HT1080 (cell line): ENCODE measurements around the gene ADNP2. TPM values are rescaled to one million over a fixed set of nuclear protein-coding genes. Genes with fewer than 3 reads are reported as not detected.

Experiments
- DNase-seq: peaks from one replicate; pipeline ENCODE4 v3.0.0-alpha.2; 2015; ENCODE audit warnings: low read depth
- total RNA-seq: library from RNA; depleted of rRNA; stranded (reverse); fragments of >200 nt; shearing (Covaris generic); gene quantifications from 2 replicates; pipeline ENCODE4 v1.2.3, GENCODE V29; 2014

The ADNP2 gene
- total RNA-seq, 1 experiment from 2014 or later = 23.7 TPM

DNA sequence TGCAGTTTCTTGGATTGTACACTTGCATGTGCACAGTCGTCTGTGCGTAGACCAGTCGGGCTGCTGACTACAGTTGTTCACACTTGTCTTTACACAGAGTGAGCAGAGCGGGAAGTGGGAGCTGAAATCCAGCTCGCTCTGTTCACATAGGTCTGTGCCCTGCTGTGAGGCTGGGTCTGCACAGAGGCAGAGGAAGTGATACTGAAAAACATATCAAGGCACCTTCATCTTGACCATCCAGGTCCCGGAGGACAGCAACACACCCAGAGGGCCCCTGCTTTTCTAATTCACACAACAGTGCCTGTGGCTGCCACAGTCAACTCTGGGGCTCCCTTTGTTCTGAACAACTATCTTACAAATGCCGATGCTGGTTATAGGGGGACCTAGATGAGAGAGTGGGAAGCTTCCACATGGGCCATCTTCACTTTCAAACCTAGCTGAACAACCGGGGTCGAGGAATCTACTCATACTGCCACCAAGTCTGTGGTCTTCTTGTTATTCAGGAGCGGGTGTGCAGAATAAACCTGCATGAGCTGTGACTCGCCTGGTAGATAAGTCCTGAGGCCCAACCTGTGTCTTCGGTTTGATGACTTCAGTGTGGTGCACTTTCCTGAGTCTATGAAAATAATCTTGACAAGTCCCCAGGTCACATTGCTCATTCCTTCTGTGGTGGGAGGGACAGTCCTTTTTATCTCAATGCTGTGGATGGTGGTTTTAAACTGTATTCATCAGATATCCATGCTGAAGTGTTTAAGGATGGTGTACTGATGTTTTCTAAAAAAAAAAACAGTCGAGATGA is 3.5 kb upstream of the ADNP2 start:
- no peak for DNase-seq

DNA sequence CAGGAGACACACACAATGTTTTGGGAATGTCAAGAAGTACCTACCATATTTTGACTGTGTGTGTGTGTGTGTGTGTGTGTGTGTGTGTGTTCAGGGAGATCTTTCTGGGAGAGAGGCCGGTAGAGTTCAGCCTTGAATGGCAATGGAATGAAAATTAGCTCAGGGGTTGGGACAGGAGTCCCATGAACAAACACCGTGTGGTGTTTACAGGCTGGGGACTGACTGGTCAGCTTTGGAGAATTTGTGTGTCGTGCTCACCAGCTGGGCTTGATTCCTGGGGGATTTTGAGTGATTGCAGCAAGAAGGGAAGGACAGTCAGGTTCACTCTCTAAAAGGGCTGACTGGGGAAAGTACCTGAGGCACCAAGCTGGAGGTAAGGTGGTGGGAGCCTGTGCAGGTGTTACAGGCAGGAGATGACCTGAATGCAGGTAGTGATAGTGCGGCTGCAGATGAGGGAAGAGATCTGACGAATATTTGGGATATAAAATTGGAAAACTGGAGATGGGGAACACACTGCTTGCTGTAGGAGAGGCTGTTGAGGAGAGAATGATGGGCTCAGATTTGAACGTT is 2.5 kb upstream of the ADNP2 start:
- no peak for DNase-seq

DNA sequence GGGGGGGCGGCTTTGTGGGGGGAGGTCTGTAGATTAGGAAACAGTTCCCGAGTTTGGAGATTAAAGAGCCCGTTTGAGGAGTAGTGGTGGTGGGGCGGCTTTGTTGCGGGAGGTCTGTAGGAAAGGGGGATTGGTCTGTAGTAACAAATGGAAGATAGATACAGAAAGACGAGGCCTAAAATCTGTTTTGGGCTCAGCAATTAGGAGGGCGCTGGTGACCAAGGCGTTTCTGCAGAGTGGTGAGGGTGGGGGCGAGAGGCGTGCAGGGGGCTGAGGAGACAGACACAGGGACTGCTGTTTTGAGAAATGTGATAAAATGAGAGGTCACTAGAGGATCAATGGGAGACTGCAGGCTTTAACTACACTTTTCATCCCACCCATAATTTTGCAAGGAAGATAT is 1.6 kb upstream of the ADNP2 start:
- no peak for DNase-seq

DNA sequence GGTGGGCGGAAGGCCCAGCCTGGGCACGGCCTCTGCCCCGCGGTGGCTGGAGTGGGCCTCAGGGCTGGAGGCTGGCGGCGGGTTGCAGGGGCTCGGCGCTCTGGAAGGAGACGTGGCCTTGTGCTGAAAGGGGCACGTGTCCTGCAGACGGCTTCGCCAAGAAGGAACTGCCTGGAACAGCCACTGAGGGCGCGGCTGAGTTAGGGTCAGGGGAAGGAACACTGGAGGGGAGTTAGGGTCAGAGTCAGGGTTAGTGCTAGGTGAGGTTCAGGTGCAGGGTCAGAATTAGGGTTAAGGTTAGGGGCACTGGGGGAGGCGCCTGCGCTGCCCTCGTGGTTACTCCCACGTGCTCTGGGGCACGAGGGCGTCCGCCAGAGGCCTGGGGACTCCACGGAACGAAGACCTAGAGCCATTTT is 933 bp upstream of the ADNP2 start:
- no peak for DNase-seq

DNA sequence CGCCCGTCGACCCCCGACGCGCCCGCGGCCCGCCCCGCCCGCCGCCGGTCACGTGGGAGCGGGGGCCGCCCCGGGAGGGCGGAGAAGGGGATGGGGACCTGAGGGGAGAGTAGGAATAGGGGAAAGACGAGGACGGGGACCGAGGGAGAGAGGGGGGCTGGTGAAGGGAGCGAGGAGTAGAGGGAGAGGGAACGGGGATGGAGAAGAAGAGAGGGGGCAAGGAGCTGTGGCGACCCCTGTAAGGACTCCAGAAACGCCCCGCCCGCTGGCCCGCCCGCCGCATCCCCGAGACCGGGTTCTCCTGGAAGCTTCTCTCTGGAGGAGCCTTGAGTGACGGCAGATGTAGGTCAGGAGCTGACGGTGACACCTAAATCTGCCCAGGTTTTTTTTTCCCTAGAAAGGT is 615 bp downstream of the ADNP2 start:
- DNase-seq = peak; percentile 48

DNA sequence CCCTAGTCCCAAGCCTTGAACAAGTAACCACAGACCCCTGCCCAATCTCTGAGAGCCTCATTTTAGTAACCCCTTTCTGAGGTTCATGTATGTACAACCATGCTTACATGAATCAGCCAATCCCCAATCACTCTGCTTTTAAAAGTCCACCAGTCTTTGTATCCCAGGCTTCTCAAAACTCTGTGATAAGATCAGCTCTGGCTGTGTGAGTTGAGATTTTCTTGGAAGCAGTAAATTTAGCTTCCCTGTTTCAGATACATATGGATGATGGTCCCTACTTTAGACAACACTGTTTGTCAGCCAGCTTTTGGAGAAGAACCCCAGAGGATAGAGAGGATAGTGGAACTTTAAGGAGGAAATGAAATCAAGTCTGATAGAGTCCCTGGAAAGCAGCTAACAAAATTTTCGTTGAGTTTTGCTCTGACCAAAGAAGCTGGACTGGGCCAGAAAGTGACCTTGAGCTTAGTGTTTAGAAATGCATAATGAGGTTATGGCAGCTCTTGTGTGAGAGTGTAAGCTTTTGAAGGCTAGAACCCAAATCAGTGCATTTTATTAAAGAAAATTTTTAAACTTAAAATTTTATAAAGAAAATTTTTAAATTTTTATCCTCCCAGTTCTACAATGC is 3.7 kb downstream of the ADNP2 start:
- no peak for DNase-seq

DNA sequence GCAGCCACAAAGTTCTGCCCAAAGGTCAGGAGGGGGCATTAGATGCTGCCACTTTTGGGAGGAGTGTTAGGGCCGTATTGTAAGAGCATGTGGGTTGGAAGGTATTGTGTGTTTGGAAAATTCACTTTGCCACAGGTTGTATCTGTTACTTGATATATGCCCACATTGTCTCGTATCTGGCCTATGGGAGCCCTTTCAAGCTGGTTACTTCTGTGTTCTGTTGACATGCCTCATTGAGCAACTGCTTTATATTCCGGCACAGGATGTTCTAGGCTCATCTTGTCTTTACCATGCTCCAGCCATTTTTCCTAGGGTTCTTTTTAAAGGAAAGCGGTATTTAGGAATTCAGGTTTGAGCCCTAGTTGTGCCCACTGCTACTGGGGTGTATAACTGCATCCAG is 6.0 kb downstream of the ADNP2 start:
- no peak for DNase-seq

DNA sequence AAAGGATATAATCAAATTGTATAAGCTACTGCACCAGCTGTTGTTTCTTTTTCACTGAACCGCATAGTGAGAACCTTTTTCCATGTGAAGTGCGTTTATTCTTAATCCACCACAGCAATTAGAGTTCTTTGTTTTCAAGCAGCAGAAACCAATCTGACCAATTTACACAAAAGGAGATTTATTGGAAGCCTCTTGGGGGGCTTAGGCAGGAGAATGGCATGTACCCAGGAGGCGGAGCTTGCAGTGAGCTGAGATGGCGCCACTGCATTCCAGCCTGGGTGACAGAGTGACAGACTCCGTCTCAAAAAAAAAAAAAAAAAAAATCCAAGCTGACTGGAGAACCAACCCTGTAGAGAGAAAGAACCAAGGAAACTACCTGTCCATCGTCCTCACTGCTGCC is 10.0 kb downstream of the ADNP2 start:
- DNase-seq = no peak

DNA sequence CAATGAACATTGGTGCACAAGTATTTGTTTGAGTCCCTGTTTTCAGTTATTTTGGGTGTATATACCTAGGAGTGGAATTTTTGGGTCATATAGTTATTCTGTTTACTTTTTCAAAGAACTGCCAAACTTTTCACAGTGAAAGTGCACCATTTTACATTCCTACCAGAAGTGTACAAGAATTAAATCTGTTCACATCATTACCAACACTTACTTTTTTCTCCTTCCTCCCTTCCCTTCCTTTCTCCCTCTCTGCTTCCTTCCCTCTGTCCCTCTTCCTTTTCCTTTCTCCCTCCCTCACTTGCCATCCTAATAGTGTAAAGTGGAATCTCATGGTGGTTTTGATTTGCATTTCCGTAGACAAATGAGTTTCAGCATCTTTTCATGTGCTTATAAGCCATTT is 11.9 kb downstream of the ADNP2 start:
- no peak for DNase-seq

DNA sequence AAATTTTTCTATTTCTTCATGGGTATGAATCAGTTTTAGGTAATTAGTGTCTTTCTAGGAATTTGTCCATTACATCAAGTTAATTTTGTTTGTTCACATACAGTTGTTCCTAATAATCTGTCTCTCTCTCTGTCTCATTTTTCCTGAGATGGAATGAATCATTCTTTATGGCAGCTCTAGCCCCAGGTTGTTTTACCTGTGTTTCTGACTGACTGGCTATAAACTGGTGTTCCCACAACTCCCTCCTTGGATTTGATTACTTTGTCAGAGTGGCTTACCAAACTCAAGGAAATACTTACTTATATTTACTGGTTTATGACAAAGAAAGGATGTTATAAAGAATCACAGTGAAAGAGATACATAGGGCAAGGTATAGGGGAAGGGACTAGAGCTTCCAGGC is 15.1 kb downstream of the ADNP2 start:
- DNase-seq = no peak

DNA sequence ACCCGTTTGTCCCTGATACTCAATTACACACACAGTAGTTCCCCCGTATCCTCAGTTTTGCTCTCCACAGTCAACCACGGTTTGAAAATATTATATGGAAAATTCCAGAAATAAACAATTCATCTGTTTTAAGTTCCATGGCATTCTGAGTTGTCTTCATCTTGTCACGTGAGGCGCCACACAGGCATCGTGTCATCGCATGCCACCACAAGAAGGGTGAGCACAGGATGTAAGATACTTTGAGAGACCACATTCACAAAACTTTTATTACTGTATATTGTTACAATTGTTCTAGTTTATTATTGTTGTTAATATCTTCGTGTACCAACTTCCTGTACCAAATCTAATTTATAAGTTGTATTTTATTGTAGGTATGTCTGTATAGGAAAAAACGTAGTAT is 17.7 kb downstream of the ADNP2 start:
- no peak for DNase-seq

DNA sequence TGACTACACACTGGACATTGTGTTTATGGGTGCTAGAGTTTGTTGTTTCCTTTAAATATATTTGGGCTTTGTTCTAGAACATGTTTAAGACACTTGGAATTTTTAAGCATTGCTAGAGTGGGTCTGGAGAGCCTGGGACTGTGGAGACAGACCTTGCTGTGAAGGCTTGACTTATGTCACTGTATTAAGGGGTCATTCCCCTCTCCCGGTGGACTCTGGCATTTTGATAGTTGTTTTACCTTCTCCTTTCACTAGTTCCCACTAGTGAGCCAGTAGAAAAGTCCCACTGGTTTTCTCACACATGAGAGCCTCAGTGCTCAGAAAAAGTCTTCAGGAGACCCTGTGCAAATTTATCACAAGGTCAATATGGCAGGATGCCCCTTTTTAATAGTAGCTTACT is 18.6 kb downstream of the ADNP2 start:
- DNase-seq = no peak

DNA sequence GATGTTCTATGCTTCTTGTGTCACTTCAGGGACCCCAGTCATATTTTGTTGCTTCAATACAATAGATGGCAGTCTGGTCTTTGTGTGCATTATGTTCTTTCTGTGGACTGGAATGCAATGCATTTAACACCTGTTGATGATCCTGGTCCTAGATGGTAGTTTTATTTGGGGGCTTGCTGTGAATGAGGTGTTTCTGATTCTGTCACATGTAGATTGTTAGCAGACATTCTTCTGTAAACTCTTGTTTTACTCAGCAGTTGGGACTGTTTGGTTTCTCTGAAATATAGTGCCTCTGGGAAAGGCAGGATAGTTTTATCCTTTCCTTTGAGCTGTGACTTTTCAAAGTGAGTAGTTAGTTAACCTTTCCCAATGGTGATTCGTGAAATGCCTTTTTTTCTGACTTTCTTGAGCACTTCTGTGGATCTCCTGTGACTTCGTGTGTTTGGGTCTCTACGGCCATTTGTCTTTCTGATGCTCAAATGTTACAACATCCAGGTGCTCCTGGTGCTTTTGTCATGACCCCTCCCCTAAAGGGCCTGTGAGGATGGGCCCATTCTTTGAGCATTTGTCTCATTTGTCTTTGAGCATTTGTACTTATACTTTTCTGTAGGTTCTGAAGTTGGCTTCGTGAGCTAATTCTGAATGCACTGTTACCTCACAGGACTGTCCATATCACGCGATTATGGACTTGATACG is 20.8 kb downstream of the ADNP2 start:
- DNase-seq = no peak

DNA sequence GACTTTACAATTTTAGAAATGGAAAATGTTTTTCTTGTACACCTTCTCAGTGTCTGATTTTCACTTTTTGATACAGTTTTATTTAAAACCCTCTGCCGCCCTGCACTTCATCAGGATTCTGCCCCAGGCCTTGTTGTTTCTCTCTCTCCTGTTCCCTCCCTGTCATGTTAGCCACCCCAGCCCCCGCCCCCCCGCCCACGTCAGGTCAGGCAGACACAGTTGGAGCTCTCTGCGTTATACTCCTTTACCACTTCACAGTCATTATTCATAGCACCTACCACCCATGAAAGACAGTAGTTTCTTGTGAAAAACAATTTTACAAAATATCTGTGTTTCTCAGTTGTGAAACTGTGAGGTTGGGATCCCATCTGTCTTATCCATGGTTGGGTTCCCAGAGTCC is 21.5 kb downstream of the ADNP2 start:
- no peak for DNase-seq

DNA sequence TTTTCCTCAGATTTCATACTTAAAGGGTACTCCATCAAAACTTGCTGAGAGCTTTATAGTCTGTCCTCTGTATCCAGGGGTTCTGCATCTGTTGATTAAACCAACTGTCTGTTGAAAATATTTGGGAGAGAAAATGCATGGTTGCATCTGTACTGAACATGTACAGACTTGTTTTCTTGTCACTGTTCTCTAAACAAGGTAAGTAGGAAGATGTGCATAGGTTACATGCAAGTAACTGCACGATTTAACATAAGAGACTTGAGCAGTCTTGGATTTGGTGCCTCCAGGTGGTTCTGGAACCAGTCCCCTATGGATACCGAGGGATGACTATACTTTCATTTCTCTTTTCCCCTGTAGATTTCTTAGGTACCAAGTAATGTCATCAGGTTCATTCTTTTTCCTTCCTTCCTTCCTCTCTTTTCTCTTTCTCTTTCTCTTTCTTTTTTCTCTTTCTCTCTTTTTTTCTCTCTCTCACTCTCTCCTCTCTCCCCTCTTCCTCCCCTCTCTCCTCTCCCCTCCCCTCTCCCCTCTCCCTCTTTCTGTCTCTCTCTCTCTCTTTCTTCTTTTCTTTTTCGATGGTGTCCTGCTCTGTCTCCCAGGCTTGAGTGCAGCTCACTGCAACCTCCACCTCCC is 23.2 kb downstream of the ADNP2 start:
- DNase-seq = no peak

DNA sequence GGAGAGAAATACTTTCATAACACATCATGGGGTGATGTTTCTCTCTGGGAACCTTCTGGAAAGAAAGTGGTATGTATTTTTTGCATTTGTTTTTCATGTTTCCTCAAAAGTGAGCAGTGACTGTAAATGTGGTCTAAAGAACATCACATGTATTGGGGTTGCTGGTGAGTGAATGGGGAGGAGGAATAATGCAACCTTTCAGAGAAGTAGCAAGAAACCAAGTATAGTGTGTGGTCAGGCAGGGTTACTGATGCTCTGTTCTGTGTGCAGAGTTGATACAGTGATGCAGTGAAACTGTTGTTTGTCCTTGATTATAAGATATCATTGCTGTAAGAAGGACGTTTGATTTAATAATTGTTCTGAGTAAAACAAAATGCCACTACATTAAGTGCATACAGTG is 24.1 kb downstream of the ADNP2 start:
- DNase-seq = no peak

DNA sequence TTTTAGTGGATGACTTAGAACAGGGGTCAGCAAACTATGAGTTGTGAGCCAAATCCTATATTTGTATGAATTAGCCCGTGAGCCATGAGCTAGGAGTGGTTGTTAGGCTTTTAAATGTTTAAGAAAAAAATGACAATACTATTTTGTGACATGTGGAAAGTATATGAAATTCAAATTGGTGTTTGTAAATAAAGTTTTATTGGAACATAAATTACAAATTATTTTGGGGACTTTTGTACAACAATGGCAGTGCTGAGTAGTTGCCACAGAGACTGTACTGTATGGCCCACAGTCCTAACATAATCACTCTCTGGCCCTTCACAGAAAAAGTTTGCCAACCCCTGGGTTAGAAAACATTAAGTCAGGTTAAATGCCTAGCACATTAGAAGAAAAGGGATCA is 26.1 kb downstream of the ADNP2 start:
- no peak for DNase-seq

DNA sequence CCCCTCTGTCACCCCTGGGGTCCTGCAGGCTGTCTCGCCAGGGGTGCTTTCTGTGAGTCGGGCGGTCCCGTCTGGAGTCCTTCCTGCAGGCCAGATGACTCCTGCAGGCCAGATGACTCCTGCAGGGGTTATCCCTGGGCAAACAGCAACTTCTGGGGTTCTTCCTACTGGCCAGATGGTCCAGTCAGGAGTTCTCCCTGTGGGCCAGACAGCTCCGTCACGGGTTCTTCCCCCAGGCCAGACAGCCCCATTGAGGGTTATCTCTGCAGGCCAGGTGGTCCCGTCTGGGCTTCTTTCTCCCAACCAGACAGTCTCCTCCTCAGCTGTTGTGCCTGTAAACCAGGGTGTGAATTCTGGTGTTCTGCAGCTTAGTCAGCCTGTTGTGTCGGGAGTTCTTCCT is 27.6 kb downstream of the ADNP2 start:
- no peak for DNase-seq

DNA sequence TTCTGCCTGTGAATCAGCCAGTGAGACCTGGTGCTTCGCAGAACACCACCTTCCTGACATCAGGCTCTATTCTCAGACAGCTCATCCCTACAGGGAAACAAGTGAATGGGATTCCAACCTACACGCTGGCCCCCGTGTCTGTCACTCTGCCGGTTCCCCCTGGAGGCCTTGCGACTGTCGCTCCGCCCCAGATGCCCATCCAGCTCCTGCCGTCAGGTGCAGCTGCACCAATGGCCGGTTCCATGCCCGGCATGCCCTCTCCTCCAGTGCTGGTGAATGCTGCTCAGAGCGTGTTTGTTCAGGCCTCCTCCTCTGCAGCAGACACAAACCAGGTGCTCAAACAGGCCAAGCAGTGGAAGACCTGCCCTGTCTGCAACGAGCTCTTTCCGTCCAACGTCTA is 28.1 kb downstream of the ADNP2 start:
- DNase-seq = no peak

DNA sequence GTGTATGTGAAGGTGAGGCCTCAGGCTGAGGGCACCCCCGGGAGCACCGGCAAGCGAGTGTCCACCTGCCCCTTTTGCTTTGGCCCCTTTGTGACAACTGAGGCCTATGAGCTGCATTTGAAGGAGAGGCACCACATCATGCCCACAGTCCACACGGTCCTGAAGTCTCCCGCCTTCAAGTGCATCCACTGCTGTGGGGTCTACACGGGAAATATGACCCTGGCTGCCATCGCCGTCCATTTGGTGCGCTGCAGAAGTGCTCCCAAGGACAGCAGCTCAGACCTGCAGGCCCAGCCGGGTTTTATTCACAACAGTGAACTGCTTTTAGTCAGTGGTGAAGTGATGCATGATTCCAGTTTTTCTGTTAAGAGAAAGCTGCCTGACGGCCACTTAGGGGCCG is 28.9 kb downstream of the ADNP2 start:
- no peak for DNase-seq

DNA sequence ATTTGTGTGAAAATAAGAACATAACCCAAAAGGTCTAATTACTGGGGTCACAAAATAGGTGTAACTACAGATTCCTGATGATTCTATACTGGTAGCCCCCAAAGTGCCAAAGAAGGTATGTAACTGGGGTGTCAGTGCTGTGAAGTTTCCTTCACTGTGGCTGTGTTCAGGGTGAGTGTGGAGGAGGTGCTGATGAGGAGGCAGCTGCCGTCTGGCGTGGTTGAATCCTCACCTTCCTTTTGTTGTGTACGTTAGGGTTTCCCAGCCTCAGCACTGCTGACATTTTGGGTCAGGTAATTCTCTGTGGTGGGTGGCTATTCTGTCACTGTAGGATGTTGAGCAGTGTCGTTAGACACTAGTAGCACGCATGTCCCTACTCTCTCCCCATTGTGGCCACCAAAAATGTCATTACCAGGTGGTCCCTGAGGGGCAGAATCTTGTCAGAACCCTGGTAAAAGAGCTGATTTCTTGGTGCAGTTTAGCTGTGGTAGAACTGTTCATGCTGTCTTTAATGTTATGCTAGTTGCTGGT is 31.5 kb downstream of the ADNP2 start:
- DNase-seq = no peak

DNA sequence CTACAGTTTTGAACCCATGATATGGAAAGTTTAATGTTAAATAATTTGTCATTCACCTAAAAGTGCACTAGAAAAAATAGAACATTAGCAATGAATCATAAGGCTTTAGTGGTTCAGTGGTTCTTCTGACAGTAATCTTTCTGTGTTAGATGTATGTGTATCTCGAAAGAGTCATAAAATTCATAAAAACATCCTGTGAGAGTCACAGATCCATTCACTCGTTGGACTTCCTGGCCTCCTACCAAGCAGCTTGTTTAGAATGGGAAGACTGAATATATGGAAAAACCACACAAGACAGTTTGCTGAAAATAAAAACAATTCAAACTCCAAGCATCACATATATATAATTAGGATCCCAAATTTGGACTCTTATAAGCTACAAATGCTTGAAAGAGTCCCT is 34.8 kb downstream of the ADNP2 start:
- peak; percentile 74 for DNase-seq
